Measurements from ENCODE around the gene CHST11.

GRCh38 chr12:104484079-104484478 is 27.3 kb downstream of the CHST11 start:
- TF ChIP-seq ZNF645 (tag by site-specific recombination; IDR thresholded peaks at IDR 0.05) (no peak), ZBTB20 (tag by site-specific recombination; IDR thresholded peaks at IDR 0.05) (no peak), ZNF510 (tag by site-specific recombination; IDR thresholded peaks at IDR 0.05; ENCODE audit: insufficient replicate concordance) (no peak), ZNF311 (tag by site-specific recombination; IDR thresholded peaks at IDR 0.05; ENCODE audit: borderline replicate concordance) (no peak), MZF1 (tag by site-specific recombination; IDR thresholded peaks at IDR 0.05; ENCODE audit: borderline replicate concordance) (no peak), REST (tag by site-specific recombination; IDR thresholded peaks at IDR 0.05) (no peak), CTCF (tag by site-specific recombination; IDR thresholded peaks at IDR 0.05) (no peak), ZNF366 (tag by site-specific recombination; conservative IDR thresholded peaks at IDR 0.05) (no peak), GLIS2 (tag by site-specific recombination; IDR thresholded peaks at IDR 0.05) (no peak), ZNF777 (tag by site-specific recombination; IDR thresholded peaks at IDR 0.05; ENCODE audit: borderline replicate concordance) (no peak)

Data from HEK293 (cell line).